Loucy (cell line): Measurements from ENCODE around the gene ACTL8.

Source experiments
- EZH2phosphoT487 ChIP-seq: fragments of 200-600 bp; IDR thresholded peaks from 2 replicates; pipeline ENCODE4 v1.6.1; 2018; ENCODE audit warnings: antibody characterized with exemption, mild to moderate bottlenecking, moderate library complexity, borderline replicate concordance
- TF ChIP-seq, protein P1 (sequence below): fragments of 200-600 bp; sonication (generic); conservative IDR thresholded peaks from 2 replicates; pipeline ENCODE4 v1.5.1; 2014; ENCODE audit warnings: mild to moderate bottlenecking, antibody characterized with exemption, low read length

GRCh38 chr1:17764591-17764990 is 9.5 kb downstream of the ACTL8 start:
- TF ChIP-seq, protein P1, sequence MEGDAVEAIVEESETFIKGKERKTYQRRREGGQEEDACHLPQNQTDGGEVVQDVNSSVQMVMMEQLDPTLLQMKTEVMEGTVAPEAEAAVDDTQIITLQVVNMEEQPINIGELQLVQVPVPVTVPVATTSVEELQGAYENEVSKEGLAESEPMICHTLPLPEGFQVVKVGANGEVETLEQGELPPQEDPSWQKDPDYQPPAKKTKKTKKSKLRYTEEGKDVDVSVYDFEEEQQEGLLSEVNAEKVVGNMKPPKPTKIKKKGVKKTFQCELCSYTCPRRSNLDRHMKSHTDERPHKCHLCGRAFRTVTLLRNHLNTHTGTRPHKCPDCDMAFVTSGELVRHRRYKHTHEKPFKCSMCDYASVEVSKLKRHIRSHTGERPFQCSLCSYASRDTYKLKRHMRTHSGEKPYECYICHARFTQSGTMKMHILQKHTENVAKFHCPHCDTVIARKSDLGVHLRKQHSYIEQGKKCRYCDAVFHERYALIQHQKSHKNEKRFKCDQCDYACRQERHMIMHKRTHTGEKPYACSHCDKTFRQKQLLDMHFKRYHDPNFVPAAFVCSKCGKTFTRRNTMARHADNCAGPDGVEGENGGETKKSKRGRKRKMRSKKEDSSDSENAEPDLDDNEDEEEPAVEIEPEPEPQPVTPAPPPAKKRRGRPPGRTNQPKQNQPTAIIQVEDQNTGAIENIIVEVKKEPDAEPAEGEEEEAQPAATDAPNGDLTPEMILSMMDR: no peak
- TF ChIP-seq EZH2phosphoT487: no peak
